IMR-90 (cell line): ENCODE measurements around the gene EEPD1. TPM values are rescaled to one million over a fixed set of nuclear protein-coding genes. Genes with fewer than 3 reads are reported as not detected.

Experiments used
- ATAC-seq: fragments of 200-7000 bp; cut with Tn5 transposase; 2 replicates; pipeline ENCODE4 v1.9.1; 2020; ENCODE audit warnings: low read depth, mild to moderate bottlenecking, moderate library complexity
- BruUV-seq: library from RNA; stranded (reverse); fragments of 400-500 nt; replicated peaks from 2 replicates; lab custom pipeline; 2021; lab: Mats Ljungman, UMichigan
- CTCF ChIA-PET: fragments of 300-600 bp; formaldehyde crosslinking; extraction: SDS; loops from one replicate; lab custom pipeline; 2021; ENCODE audit warnings: antibody characterized with exemption; lab: Yijun Ruan, JAX
- POLR2A ChIA-PET: fragments of 300-600 bp; sonication (Branson Sonifier 250); formaldehyde crosslinking; loops from one replicate; lab custom pipeline; 2022; ENCODE audit warnings: antibody characterized with exemption; ENCODE audit not compliant: unreplicated experiment; lab: Charles Lee
- DNase-seq: peaks from one replicate; pipeline ENCODE4 v3.0.0; 2013
- H2AFZ ChIP-seq: replicated peaks from 2 replicates; pipeline ENCODE3; 2013; ENCODE audit warnings: low read length, mild to moderate bottlenecking; ENCODE audit not compliant: poor library complexity
- H2AK5ac ChIP-seq: 2 replicates; pipeline ENCODE4 v1.6.1; 2013; ENCODE audit warnings: low read depth, low read length, inconsistent platforms
- H2AK9ac ChIP-seq: replicated peaks from 2 replicates; pipeline ENCODE3; 2013; ENCODE audit warnings: mild to moderate bottlenecking, low read depth, low read length, moderate library complexity; ENCODE audit not compliant: poor library complexity
- H2BK120ac ChIP-seq: 2 replicates; pipeline ENCODE4 v1.6.1; 2013; ENCODE audit warnings: low read depth, low read length, inconsistent platforms
- H2BK15ac ChIP-seq: 3 replicates; pipeline ENCODE4 v1.6.1; 2013; ENCODE audit warnings: low read depth, low read length, inconsistent platforms
- H2BK20ac ChIP-seq: 2 replicates; pipeline ENCODE4 v1.6.1; 2013; ENCODE audit warnings: low read depth, mild to moderate bottlenecking, inconsistent platforms, low read length, moderate library complexity
- H2BK5ac ChIP-seq: 2 replicates; pipeline ENCODE4 v1.6.1; 2013; ENCODE audit warnings: mild to moderate bottlenecking, low read depth, low read length, inconsistent platforms; ENCODE audit not compliant: poor library complexity, severe bottlenecking
- H3K14ac ChIP-seq: replicated peaks from 2 replicates; pipeline ENCODE4 v1.6.1; 2013; ENCODE audit warnings: low read depth, low read length, inconsistent platforms
- H3K18ac ChIP-seq: 2 replicates; pipeline ENCODE4 v1.6.1; 2013; ENCODE audit warnings: low read depth, low read length, control low read depth
- H3K23ac ChIP-seq: 2 replicates; pipeline ENCODE4 v1.6.1; 2013; ENCODE audit warnings: low read depth, low read length, inconsistent platforms
- H3K27ac ChIP-seq: 2 replicates; pipeline ENCODE4 v1.5.1; 2013; ENCODE audit warnings: mild to moderate bottlenecking, control low read depth, low read length; ENCODE audit not compliant: insufficient read depth
- H3K27me3 ChIP-seq: 2 replicates; pipeline ENCODE4 v1.6.1; 2013; ENCODE audit warnings: low read length; ENCODE audit not compliant: control insufficient read depth, insufficient read depth
- H3K36me3 ChIP-seq: 2 replicates; pipeline ENCODE4 v1.6.1; 2013; ENCODE audit warnings: low read length, mixed read lengths; ENCODE audit not compliant: control insufficient read depth, insufficient read depth
- H3K4ac ChIP-seq: 2 replicates; pipeline ENCODE4 v1.6.1; 2013; ENCODE audit warnings: low read depth, low read length, inconsistent platforms
- H3K4me1 ChIP-seq: 2 replicates; pipeline ENCODE4 v1.6.1; 2013; ENCODE audit warnings: low read length, mixed read lengths; ENCODE audit not compliant: control insufficient read depth, insufficient read depth
- H3K4me2 ChIP-seq: 2 replicates; pipeline ENCODE4 v1.6.1; 2013; ENCODE audit warnings: low read depth, mild to moderate bottlenecking, control low read depth, low read length, moderate library complexity
- H3K4me3 ChIP-seq: 2 replicates; pipeline ENCODE4 v1.5.1; 2013; ENCODE audit warnings: low read depth, mild to moderate bottlenecking, control low read depth, low read length, moderate library complexity; ENCODE audit not compliant: insufficient read depth
- H3K56ac ChIP-seq: 2 replicates; pipeline ENCODE4 v1.6.1; 2013; ENCODE audit warnings: low read length, inconsistent platforms; ENCODE audit not compliant: insufficient read depth; ENCODE audit errors: extremely low read depth
- H3K79me1 ChIP-seq, 2 experiments: 2 replicates each; pipeline ENCODE4 v1.6.1; 2013; ENCODE audit warnings: low read length in 2 of 2, inconsistent platforms in 1 of 2, low read depth in 1 of 2
- H3K9ac ChIP-seq: 2 replicates; pipeline ENCODE4 v1.6.1; 2013; ENCODE audit warnings: low read depth, low read length, control low read depth
- H3K9me1 ChIP-seq: 2 replicates; pipeline ENCODE4 v1.6.1; 2013; ENCODE audit warnings: low read length, inconsistent platforms; ENCODE audit not compliant: insufficient read depth
- H3K9me3 ChIP-seq: 2 replicates; pipeline ENCODE4 v1.6.1; 2013; ENCODE audit warnings: low read length; ENCODE audit not compliant: control insufficient read depth, insufficient read depth
- H4K20me1 ChIP-seq: 2 replicates; pipeline ENCODE4 v1.6.1; 2013; ENCODE audit warnings: low read length, inconsistent platforms; ENCODE audit not compliant: insufficient read depth
- H4K5ac ChIP-seq: 2 replicates; pipeline ENCODE4 v1.6.1; 2013; ENCODE audit warnings: mild to moderate bottlenecking, low read depth, low read length, control low read depth
- H4K8ac ChIP-seq, 2 experiments: 2 replicates each; pipeline ENCODE4 v1.6.1; 2013; ENCODE audit warnings: low read depth in 2 of 2, low read length in 2 of 2, control low read depth in 1 of 2, inconsistent platforms in 1 of 2
- H4K91ac ChIP-seq: 2 replicates; pipeline ENCODE4 v1.6.1; 2013; ENCODE audit warnings: low read depth, low read length, inconsistent platforms; ENCODE audit not compliant: insufficient read depth
- RCOR1 ChIP-seq: IDR thresholded peaks from 2 replicates; pipeline ENCODE4 v1.6.1; 2012; ENCODE audit warnings: mild to moderate bottlenecking, low read length, improper control_type of control experiment; ENCODE audit not compliant: insufficient replicate concordance
- SMC3 ChIP-seq: fragments of 150-350 bp; IDR thresholded peaks from 2 replicates; pipeline ENCODE4 v1.6.1; 2016; ENCODE audit warnings: low read depth, mild to moderate bottlenecking, antibody characterized with exemption, low read length, moderate library complexity
- WGBS, 2 experiments: methylation state at CpG; one replicate each; pipeline versions ENCODE4 v1.1.5 to v1.1.7; 2013; ENCODE audit warnings: missing lambda C conversion rate in 2 of 2; ENCODE audit not compliant: insufficient read length in 1 of 2; ENCODE audit errors: extremely low coverage in 2 of 2; 5-methylcytosine and 5-hydroxymethylcytosine counted together
- dilution Hi-C: fragments of 300-500 bp; cut with HindIII; formaldehyde crosslinking; loops from one replicate; pipeline ENCODE4 v1.14.3; 2018; ENCODE audit warnings: low sequenced_read_pairs; ENCODE audit not compliant: unreplicated experiment
- in situ Hi-C: fragments of 300-500 bp; cut with MboI; formaldehyde crosslinking; loops from 3 replicates; pipeline ENCODE4 v1.14.3; 2019; ENCODE audit warnings: low sequenced_read_pairs, inconsistent platforms, mixed read lengths
- intact Hi-C: fragments of 100-400 bp; cut with micrococcal nuclease; formaldehyde crosslinking; loops from 2 replicates; pipeline ENCODE4 v1.10.0; 2022
- microRNA-seq, 2 experiments: library from miRNA; stranded (forward) in 1 of 2; unstranded in 1 of 2; fragments of 10-50 nt in 1 of 2; fragments of <30 nt in 1 of 2; gene quantifications in 1 of 2; microRNA quantifications in 1 of 2; one replicate each; pipeline versions ENCODE3 to v1.1.0; 2013 to 2020; ENCODE audit not compliant: insufficient read depth in 1 of 2, insufficient read length in 1 of 2, unreplicated experiment in 1 of 2
- polyA plus RNA-seq, 3 experiments: library from polyadenylated mRNA; depleted of rRNA; stranded (reverse); fragments of >200 nt; gene quantifications; 2 replicates each; pipeline ENCODE4 v1.2.3, GENCODE V29; 2012; ENCODE audit warnings: low replicate concordance in 1 of 3
- small RNA-seq, 5 experiments: library from RNA; depleted of rRNA; stranded (forward); fragments of <200 nt; gene quantifications; one replicate each; pipeline ENCODE3, GENCODE V24; 2012
- total RNA-seq: library from RNA; depleted of rRNA; stranded (reverse); fragments of >200 nt; gene quantifications from 2 replicates; pipeline ENCODE4 v1.2.3, GENCODE V29; 2012; rRNA removed

EEPD1 gene
- total and polyA plus RNA-seq, 2 of the 4 experiments (the other 2 are of a cell fraction), result 7.3 to 15.2 TPM

DNA sequence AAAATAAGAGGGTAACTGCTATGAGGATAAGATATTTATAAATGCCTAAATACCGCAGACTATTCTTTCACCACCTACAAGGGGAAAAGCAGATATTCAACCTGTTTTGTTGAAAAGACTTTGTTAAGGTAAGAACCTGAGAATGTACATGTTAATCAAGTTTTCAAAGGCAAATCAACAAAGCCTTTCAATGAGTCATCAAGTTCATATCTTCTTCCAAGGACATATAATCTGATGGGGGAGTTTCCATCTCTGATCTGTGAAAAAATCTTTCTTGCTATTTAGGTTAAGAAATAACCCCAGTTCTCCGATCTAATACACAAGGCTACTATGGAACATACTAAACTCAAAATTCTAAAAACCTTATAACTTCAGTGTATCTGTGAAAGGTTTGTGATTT, 196.6 kb downstream of the EEPD1 start:
- ATAC-seq (no peak), DNase-seq (peak; percentile 3)
- in situ Hi-C loops, result loop anchor here (25.0 kb wide), 1 partner anchor 637 kb away; no protein-coding TSS in a partner anchor
- no peak overlapping the region for H3K14ac ChIP-seq
- H2BK15ac ChIP-seq, result no peak overlapping the region
- H3K27me3 ChIP-seq, result peaks cover 7% of the 10 kb centered on the region
- H4K20me1 ChIP-seq, result no peaks in the 10 kb centered on the region
- no TSS peak for BruUV-seq
- no peaks in the 10 kb centered on the region for H3K36me3 ChIP-seq
- no peak overlapping the region for H3K4me3 ChIP-seq
- no peak overlapping the region for H3K18ac ChIP-seq
- no peak overlapping the region for H4K5ac ChIP-seq
- dilution Hi-C loops, result no loop called here
- no peak overlapping the region for H3K23ac ChIP-seq
- no peak overlapping the region for H2AK5ac ChIP-seq
- H2AFZ ChIP-seq, result no peak overlapping the region
- H4K8ac ChIP-seq, result no peak overlapping the region
- POLR2A ChIA-PET, result no interaction called here
- no peak overlapping the region for H3K4ac ChIP-seq
- no peak overlapping the region for H3K9ac ChIP-seq
- no peak overlapping the region for H2BK120ac ChIP-seq
- CTCF ChIA-PET, result interaction anchor here (0.7 kb wide), 1 partner anchor 34 kb away, joined by 6 read pairs; no protein-coding TSS in a partner anchor
- intact Hi-C loops, result no loop called here
- H2AK9ac ChIP-seq, result no peak overlapping the region
- H2BK5ac ChIP-seq, result no peak overlapping the region
- H3K79me1 ChIP-seq, result no peaks in the 10 kb centered on the region
- H3K9me3 ChIP-seq, result no peaks in the 10 kb centered on the region
- H3K4me2 ChIP-seq, result no peak overlapping the region
- H3K4me1 ChIP-seq, result peaks cover 2% of the 10 kb centered on the region; the same call in 1 of the 2 replicates
- H3K9me1 ChIP-seq, result no peaks in the 10 kb centered on the region; the same call in 1 of the 2 replicates
- H4K91ac ChIP-seq, result no peak overlapping the region
- TF ChIP-seq SMC3 (no peak), RCOR1 (no peak)
- H2BK20ac ChIP-seq, result no peak overlapping the region
- H3K27ac ChIP-seq, result no peak overlapping the region
- no peak overlapping the region for H3K56ac ChIP-seq
- WGBS, 2 experiments, result no CpG with 5 or more reads among the region's 2 CpGs

Small RNAs within 50 kb of the gene (microRNA-seq; reads per million reads assigned to microRNA genes)
- gene AC006960.1 (ENCODE audit: insufficient read depth, insufficient read length), result not detected
- gene AC007327.1 (ENCODE audit: insufficient read depth, insufficient read length), result not detected
- gene RF00019 (ENCODE audit: insufficient read depth, insufficient read length), result not detected

Small RNAs within 50 kb of the gene (small RNA-seq; reads per million reads assigned to genes)
- gene AC006960.1 (0 reads per million in 5 experiments), gene AC007327.1 (0 reads per million in 5 experiments), gene RF00019 (0 reads per million in 5 experiments)

Other genes with a start within 250 kb of the EEPD1 start
- gene ANLN, start 236.6 kb downstream of the EEPD1 start, total RNA-seq, result 209 and 276 TPM in 2 replicates
- gene ANLN, start 236.6 kb downstream of the EEPD1 start, polyA plus RNA-seq (2012; rRNA removed), result 50.9 and 60.5 TPM in 2 replicates